ENCODE measurements around the gene MICAL3.

The MICAL3 gene

DNA sequence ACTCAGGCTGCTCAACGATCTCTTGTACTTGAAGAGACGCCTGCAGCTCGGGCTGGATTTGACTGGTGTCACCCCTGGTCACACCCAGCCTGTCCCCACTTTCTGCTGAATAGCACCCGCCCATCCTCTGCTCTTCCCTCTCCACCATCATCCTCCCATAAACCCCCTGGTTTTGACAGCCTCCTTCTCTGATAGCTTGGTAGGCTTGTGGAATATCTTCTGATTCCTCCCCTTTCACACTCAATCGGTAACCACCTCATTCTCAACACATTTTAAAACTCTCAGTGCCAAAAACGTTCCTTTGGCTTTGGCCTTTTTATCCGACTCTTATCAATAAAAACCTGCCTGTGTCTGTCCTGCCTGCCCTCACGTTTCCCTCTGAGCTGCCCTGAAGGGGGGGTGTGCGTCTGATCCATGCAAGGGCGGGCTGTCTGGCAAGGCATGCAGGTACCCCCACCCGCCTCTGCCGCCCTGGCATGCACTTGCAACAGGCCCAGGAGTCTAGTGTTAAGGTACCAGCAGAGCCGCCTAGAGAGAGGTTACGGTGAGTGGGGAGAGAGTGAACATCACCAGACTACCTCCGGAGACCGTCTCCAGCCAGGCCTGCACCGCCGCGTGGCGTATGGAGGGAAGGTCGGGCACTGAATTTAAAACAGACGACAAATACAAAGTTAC, 198.3 kb downstream of the MICAL3 start:
- FAIRE-seq: no peak
- DNase-seq (ENCODE audit: insufficient read length, low spot score): no peak

DNA sequence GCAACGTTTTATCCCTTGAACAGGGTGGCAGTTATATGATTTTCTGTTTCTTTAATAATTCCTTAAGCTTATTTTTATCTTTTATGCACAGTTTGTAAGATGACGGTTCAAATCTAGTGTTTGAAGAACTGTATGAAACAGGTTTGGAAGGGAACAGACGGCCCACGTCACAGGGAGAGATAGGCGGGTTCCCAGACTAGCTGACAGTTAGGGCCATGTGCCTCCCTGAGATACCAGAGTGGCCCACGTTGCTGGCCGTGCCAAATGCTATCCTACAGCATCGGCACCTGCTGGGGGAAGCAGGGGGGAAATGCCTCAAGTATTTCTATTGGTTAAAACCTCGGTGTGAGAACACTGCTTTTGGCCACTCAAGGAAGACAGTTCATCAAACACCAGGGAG, 199.9 kb downstream of the MICAL3 start:
- DNase-seq (ENCODE audit: insufficient read length, low spot score): no peak

DNA sequence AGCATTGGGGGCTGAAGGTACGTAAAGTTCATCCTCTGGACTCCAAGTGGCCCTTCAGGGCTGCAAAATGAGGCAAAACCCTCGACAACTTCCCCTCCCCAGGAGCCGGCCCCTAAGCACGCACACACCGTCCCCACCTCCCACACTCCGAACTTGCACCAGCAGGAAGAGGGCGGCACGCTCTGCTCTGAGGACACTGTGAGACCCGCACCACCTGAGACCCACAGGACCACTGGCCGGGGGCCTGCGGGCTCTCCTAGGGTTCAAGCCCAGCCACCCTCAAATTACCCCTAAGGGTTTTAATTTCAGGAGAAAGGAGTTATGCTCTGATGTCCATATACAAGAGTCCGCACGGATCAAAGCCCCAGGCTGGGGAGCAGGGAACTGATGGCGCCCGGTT, 200.4 kb downstream of the MICAL3 start:
- DNase-seq (ENCODE audit: insufficient read length, low spot score): no peak
- FAIRE-seq: no peak

More for the DNA sequence above, 199.9 kb downstream of the MICAL3 start:
- FAIRE-seq: no peak

DNA sequence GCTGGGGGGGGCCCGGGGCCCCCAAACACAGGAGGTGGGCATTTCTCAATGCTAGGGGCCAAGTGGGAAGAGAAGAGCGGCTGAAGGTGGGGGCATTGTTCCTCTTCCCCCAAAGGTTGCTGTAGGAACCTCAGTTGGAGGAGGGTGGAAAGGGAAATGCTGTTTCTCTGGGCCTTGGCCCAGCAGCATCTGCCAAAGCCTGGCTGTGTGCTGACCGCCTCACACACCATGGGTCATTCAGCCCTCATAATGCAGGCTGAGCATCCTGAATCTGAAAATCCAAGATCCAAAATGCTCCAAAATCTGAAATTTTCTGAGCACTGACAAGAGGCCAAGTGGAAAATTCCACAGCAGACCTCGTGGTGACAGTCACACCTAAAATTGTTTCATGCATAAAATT, 201.1 kb downstream of the MICAL3 start:
- DNase-seq (ENCODE audit: insufficient read length, low spot score): no peak
- no peak for FAIRE-seq

DNA sequence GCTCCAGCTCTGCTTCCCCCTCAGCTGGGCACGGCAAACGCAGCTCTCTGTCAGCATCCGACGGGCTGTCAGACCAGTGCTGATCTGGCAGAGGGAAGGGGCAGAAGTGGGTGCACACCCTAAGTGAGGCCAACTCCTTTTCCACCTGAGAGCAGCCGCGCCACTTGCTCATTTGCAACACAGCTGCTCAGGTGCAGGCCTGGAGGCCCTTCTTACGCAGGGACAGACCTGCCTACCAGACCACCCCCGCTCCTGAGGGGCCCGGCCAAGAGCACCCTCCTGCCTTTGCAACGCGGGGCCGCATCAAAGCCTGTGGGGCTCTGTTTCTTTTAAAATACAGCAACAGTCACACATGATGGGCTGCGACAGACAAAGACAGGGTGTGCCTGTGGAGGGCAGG, 202.3 kb downstream of the MICAL3 start:
- DNase-seq (ENCODE audit: insufficient read length, low spot score) (no peak), FAIRE-seq (no peak)

DNA sequence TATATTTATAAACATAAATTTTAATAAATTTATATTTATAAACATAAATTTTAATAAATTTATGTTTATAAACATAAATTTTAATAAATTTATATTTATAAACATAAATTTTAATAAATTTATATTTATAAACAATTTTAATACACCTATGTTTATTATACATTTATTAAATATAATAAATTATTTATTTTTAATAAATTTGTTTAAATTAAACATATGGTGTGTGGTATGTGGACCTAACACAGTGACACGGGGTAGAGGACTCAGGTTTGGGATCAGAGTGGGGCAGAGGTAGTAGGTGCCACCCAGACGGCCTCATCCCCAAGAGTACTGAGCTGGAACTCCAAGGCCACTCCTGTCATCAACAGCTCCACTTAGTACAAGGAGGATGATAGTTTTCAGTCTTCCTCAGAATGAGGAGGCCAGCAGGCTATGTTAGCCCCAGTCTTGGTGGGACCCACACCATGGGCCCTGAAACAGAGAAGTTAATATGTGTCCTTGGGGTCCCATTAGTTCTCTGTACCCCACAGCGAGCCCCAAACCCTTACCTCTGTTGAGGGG, 203.4 kb downstream of the MICAL3 start:
- no peak for FAIRE-seq
- no peak for DNase-seq (ENCODE audit: insufficient read length, low spot score)

DNA sequence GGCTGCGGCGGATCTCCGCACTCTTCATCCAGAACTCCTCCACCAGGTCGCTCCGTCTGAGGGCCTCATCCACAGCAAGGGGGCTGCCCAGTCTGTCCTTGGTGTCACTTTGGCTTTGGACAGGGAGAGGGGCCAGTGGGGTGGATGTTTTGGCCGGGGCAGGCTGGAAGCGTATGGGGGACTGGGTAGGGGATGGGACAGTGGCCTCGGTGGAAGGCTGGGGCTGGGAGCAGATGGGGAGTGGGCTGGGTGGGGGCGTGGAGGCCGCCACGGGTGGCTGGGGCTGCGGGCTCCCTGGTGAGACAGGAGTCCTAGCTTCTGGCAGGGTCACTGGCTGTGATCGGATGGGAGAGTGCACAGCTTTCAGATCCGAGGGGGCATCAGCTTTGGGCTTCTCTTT, 205.7 kb downstream of the MICAL3 start:
- FAIRE-seq (no peak), DNase-seq (ENCODE audit: insufficient read length, low spot score) (no peak)

DNA sequence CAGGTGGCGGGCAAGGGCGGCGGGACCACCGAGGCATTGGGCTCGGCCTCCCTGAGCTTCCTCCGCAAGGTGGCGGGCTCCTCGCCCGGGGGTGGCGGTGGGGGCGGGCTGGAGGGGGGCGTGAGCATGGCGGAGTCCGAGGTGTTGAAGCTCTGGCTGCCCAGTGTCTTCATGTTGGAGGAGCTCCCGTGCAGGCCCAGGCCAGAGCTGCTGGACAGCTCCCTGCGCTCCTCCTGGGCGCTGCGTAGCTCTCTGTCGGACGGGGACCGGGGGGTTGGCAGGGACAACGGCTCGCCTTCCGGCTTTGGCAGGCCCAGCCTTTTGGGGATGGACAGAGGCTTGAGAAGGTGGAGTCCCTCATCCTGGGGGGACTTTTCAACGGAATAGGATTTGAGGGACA, 206.2 kb downstream of the MICAL3 start:
- DNase-seq (ENCODE audit: insufficient read length, low spot score): no peak
- FAIRE-seq: no peak

DNA sequence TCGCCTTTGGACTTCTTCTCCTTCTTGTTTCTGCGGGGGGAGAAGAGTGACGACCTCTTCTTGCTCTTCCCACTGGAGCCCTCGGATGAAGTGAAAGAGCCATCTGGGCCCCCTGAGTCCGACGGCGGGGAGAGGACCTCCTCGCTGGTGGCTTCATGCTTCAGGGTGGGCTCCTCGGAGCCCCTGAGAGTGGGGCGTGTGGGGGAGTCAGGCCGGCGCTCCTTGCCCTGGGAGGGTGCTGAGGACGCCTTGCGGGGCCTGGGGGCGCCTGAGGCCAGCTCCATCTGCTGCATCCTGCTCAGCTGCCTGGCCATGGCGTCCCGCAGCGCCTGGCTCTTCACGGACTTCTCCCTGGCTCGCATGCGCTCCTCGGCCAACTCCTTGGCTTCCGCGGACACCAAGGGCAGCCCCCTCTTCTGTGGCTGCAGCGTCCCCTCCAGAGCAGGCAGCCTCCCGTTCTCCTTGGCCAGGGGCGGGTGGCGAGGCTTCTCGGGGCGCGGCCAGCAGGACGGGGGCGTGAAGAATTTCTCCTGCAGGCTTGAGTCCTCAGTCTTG, 206.8 kb downstream of the MICAL3 start:
- FAIRE-seq: no peak
- no peak for DNase-seq (ENCODE audit: insufficient read length, low spot score)

DNA sequence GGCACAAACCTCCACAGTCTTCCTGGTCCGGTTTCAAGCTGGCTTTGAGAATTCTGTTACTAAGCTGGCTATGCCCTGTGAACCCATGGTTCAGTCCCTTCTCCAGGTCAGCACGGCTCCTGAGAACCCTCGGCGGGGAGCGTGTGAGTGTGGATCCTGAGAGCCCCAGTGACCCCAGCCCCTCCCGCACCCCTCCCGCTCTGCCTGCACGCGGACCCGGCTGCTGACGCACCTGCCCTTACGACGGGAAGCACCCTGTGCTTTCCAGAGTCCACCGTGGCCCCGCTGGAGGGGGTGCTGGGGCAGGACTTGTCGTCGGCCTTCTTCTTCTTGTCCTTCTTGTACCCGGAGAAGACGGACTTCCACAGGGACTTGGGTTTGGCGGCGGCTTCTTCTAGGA, 207.3 kb downstream of the MICAL3 start:
- DNase-seq (ENCODE audit: insufficient read length, low spot score) (no peak), FAIRE-seq (no peak)

DNA sequence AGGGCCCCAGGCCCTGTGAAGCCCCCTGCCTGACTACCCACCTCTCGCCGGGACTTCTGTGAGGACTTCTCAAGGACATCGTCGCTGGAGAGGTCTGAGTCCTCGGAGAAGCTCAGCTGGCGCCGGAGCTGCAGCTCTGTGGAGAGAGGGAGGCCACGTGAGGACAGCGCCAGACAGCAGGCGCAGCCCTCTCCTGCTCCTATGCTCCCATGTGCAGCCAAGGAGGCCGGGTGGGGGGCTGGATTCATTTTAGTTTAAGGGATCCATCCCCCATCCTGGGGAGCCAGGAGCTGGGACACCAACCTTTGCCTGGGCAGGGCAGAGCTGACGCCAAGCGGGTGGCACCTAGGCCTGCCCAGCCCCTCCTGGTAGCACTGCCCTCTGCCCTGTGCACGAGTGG, 207.7 kb downstream of the MICAL3 start:
- DNase-seq (ENCODE audit: insufficient read length, low spot score): no peak

DNA sequence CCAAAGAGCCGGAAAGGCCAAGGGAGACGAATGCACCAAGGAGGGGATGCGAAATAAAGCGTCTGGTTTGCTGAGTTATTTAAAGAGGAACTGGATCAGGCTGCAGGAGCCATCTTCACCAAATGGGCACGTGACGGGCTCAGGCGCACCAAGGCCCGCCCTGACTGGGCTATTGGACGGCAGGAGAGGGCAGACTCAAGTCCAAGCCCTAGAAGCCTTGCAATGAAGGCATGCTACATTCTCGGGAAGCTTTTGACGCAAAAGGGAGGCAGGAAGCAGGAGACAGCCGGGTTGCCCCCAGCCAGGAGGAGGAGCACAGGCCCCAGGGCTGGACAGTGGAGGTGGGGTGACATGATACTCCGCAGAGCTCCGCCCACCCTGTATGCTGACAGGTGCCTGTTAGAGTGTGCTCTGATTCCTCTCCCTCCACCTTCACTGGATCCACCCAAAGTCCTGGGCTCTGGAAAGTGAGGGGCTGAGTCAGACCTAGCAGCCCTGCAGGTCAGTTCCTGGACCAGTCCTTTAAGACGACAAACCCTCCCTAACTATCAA, 208.6 kb downstream of the MICAL3 start:
- FAIRE-seq (no peak), DNase-seq (ENCODE audit: insufficient read length, low spot score) (no peak)

More for the DNA sequence above, 207.7 kb downstream of the MICAL3 start:
- no peak for FAIRE-seq

DNA sequence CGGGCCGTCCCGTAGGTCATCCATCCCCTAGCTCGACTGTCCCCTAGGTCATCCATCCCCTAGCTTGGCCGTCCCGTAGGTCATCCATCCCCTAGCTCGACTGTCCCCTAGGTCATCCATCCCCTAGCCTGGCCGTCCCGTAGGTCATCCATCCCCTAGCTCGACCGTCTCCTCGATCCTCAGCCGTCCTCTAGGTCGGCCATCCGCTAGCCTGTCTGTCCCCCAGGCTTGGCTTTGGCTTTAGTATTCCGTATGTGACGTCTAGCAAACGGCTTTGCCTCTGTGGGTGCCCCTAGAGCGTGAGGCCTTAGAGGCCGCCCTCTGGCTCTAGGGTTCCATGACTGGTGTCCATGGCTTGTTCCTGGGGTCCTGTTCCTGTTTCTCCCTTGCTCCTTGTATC, 209.5 kb downstream of the MICAL3 start:
- no peak for DNase-seq (ENCODE audit: insufficient read length, low spot score)
- no peak for FAIRE-seq

DNA sequence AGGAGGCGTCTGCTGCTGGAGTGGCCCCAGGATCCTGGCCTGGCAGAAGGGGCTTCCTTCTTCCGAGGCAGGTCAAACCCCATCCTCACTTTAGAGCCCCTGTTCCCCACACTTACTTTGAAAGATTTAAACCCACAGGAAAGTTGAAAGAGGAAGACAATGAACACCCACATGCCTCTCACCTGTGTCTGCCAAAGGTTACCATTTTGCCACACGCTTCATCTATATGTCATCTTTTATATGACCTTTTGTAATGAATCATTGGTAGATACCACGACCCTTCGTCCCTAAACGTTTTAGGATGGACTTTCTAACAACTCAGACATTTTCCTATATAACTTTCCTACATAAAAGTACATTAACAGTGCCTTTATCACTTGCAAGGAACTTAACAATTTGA, 210.3 kb downstream of the MICAL3 start:
- no peak for FAIRE-seq
- no peak for DNase-seq (ENCODE audit: insufficient read length, low spot score)

DNA sequence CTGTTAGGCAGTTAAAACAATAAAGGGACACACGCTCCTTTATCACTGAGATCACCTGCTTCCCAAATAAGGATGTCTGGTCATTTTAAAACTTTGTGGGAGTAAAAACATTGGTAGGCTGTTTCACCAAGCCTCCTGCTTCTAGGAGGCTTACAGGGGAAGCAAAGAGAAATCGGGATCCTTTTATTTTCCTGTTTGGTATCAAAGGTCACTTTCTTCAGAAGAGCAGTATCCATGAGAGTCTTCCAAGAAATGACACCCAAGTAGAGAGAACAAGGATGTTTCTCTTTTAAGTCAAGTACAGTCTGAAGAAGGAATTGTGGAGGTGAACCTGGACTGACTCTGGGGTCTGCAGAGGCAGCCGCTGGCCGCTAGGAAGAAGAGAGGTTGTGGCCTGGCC, 213.2 kb downstream of the MICAL3 start:
- DNase-seq (ENCODE audit: insufficient read length, low spot score) (no peak), FAIRE-seq (no peak)

DNA sequence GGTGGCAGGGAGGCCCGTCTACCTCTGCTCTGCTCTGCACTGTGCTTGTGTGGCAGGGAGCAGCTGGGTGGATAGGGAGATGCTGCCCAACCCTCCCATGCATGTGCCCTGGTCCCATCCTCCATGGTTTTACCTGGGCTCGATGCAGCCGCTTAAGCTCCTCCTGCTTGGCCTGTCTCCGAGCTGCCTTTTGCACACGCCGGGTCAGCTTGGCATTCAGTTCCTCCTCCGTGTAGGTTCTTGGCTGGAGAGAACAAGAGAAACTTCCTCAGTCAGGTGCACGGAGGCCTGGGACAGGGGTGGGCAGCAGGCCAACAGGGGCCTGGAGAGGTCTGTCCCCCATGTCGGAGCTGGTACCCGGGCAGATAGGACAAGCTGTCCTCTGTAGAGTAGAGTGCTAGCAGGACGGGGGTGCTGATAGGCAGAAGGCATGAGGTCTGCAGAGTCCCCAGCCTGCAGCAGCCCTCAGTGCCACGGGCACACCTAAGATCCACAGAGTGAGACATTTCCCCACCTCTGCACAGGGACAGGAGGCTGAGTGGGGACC, 213.7 kb downstream of the MICAL3 start:
- no peak for FAIRE-seq
- no peak for DNase-seq (ENCODE audit: insufficient read length, low spot score)

DNA sequence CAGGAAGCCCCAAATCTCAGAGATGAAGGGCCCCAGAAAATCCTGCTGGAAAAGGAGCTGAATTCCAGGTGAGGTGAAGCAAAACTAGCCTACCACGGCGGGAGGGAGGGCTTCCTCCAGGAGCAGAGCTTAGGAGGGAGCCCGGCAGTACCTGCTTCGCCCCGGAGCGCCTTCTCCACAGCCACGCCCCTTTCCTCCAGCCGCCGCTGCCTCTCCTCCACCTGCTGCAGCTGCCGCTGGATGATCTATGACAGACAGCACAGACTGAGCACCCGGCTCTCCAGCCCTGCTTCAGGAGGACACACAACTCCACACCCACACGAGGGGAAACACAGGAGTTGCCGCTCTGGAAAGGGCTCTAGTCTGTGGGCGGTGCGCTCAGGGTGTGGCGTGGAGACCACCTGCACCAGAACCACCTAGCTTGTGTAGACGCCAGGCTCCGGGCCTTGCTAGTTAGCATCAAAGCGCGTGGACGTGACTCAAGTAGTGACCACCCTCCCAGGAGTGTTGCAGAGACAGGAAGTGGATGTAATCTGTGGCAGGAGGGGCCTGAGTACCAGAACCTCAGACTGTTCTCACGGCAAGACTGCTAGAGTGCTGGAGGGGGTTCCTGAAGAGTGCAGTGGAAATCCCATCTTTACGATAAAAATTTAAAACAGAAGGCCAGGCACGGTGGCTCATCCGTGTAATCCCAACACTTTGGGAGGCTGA, 215.5 kb downstream of the MICAL3 start:
- FAIRE-seq (no peak), DNase-seq (ENCODE audit: insufficient read length, low spot score) (no peak)

DNA sequence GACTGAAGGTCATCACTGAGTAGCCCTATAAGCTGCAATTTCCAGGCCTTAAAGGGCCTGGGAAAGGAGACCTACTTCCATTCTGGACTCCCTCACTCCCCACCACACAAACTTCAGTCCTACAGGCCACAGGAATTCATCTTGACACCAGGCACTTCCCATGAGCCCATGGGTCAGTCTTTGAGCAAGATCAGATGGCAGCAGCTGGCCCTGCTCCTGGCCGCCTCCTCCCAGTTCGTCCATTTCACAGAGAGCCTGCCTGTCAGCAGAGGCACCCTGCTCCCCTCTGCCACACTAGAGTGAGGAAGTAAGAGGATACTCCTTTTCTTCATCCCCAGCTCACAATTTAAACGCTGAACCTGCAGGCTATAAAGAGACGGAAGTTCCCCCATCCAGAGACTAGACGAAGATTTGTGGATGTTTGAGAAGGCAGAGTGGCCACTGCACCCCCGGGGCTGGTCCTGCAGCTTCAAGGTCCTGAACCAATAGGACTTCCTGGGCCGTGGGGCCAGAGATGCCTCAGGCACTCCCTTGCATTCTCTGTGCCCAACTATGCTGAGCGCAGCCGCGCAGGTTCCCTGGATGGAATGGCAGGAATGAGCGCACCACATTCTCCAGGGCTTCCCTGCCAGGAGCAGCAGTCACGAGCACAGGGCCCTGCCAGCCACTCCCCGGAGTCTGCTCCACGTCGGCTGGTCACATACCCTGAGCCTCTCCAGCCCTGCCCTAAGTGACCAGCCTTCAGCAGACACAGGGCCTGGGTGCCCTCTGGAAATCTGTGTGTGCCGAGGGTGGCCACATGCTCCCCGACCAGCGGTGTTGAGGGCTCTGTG, 216.6 kb downstream of the MICAL3 start:
- DNase-seq (ENCODE audit: insufficient read length, low spot score) (no peak), FAIRE-seq (no peak)

DNA sequence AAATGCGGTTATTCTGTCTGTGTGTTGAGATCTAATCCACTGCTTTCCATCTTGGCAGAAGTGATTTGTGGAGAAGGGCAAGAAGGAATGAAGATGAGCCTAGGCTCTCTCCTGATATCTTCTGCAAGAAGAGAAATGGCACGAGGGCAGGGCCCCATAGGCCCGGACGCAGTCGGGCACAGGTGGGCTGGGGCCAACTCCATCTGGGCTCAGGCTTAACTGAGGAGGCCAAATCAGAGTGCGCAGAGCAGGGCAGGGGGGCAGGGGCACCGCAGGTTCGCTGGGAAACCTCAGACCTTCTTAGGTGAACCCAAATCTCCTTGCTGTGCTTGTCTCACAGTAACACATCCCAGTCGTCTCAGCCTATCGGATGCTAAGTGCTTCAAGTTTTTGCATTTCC, 217.3 kb downstream of the MICAL3 start:
- DNase-seq (ENCODE audit: insufficient read length, low spot score) (no peak), FAIRE-seq (no peak)

DNA sequence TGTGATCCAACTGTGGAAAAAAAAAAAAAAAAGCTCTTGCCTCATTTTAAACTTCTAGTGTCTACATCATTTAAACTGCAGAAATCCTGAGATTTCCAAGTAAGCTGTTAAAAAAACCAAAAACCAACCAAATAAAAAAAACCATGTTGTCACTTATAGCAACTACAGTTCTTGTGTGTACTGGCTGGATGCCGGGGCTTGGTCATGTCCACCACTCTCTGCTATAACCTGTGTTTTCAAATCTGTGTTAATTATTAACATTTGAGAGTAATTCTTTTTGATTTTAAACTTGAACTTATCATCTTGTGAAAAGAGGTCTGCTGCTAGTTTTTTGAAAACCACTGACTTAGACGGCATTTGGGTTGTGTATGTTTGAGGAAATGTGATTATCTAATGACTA, 217.9 kb downstream of the MICAL3 start:
- no peak for FAIRE-seq

More for the DNA sequence above, 217.9 kb downstream of the MICAL3 start:
- no peak for DNase-seq (ENCODE audit: insufficient read length, low spot score)

All from GM19239 (cell line).